SK-N-SH (cell line): Measurements from ENCODE around the gene BORCS5. TPM values are rescaled to one million over a fixed set of nuclear protein-coding genes. Genes with fewer than 3 reads are reported as not detected.

Experiments used
- CTCF ChIA-PET: fragments of 300-600, 350-600 bp; formaldehyde crosslinking; extraction: SDS; loops from one replicate; lab custom pipeline; 2021; lab: Yijun Ruan, JAX
- POLR2A ChIA-PET: fragments of 350-600 bp; sonication (Branson Sonifier 250); formaldehyde crosslinking; extraction: SDS; loops from one replicate; lab custom pipeline; 2020; ENCODE audit warnings: antibody characterized with exemption, inconsistent platforms; lab: Yijun Ruan, JAX
- DNase-seq: peaks from one replicate; pipeline ENCODE4 v3.0.0; 2012
- H2AFZ ChIP-seq: fragments of 200-600 bp; sonication (generic); 2 replicates; pipeline ENCODE4 v1.8.1; 2016; ENCODE audit warnings: antibody characterized with exemption, mild to moderate bottlenecking, low read depth
- H3F3A ChIP-seq: fragments of 200-600 bp; sonication (generic); replicated peaks from 2 replicates; pipeline ENCODE3; 2016; ENCODE audit warnings: antibody characterized with exemption, mild to moderate bottlenecking; ENCODE audit not compliant: insufficient read depth
- H3K27ac ChIP-seq, 2 experiments: fragments of 200-500 bp in 1 of 2; fragments of 200-600 bp in 1 of 2; sonication (Bioruptor generic) in 1 of 2; sonication (generic), shearing (Covaris generic) in 1 of 2; 2 replicates each; pipeline versions ENCODE4 v1.5.1 to v1.6.1; 2014 to 2016; ENCODE audit warnings: low read depth in 2 of 2, inconsistent platforms in 1 of 2, low read length in 1 of 2, mild to moderate bottlenecking in 1 of 2, mixed read lengths in 1 of 2
- H3K27me3 ChIP-seq: fragments of 200-600 bp; sonication (generic), shearing (Covaris generic); 2 replicates; pipeline ENCODE4 v1.6.1; 2016; ENCODE audit warnings: mixed run types; ENCODE audit not compliant: insufficient read depth
- H3K36me3 ChIP-seq, 2 experiments: fragments of 200-500 bp in 1 of 2; fragments of 200-600 bp in 1 of 2; sonication (Bioruptor generic) in 1 of 2; sonication (generic) in 1 of 2; replicated peaks in 1 of 2; 2 replicates each; pipeline versions ENCODE3 to v1.5.1; 2014 to 2016; ENCODE audit warnings: low read length in 1 of 2, mild to moderate bottlenecking in 1 of 2; ENCODE audit not compliant: insufficient read depth in 2 of 2, control insufficient read depth in 1 of 2
- H3K4me1 ChIP-seq, 2 experiments: fragments of 200-500 bp in 1 of 2; fragments of 200-600 bp in 1 of 2; sonication (Bioruptor generic) in 1 of 2; sonication (generic), shearing (Covaris generic) in 1 of 2; 2 replicates each; pipeline versions ENCODE4 v1.5.1 to v1.6.1; 2014 to 2016; ENCODE audit warnings: low read depth in 1 of 2, low read length in 1 of 2, mixed run types in 1 of 2; ENCODE audit not compliant: insufficient read depth in 2 of 2, control insufficient read depth in 1 of 2
- H3K4me2 ChIP-seq: fragments of 200-600 bp; sonication (generic), shearing (Covaris generic); 2 replicates; pipeline ENCODE4 v1.6.1; 2017; ENCODE audit warnings: mixed run types
- H3K4me3 ChIP-seq, 2 experiments: fragments of 200-500 bp in 1 of 2; fragments of 200-600 bp in 1 of 2; sonication (Bioruptor generic) in 1 of 2; sonication (generic), shearing (Covaris generic) in 1 of 2; 2 replicates each; pipeline versions ENCODE4 v1.5.1 to v1.8.1; 2014 to 2016; ENCODE audit warnings: low read depth in 2 of 2, inconsistent platforms in 1 of 2, low read length in 1 of 2, mild to moderate bottlenecking in 1 of 2, mixed read lengths in 1 of 2, moderate library complexity in 1 of 2
- H3K79me2 ChIP-seq: fragments of 200-600 bp; sonication (generic); 2 replicates; pipeline ENCODE4 v1.8.1; 2017; ENCODE audit warnings: mild to moderate bottlenecking; ENCODE audit not compliant: insufficient read depth
- H3K9ac ChIP-seq: fragments of 200-600 bp; sonication (generic); 2 replicates; pipeline ENCODE4 v1.6.1; 2017; ENCODE audit warnings: mixed run types
- H3K9me2 ChIP-seq: fragments of 200-600 bp; sonication (generic); 2 replicates; pipeline ENCODE4 v1.6.1; 2017; ENCODE audit warnings: mixed run types
- H3K9me3 ChIP-seq: fragments of 200-600 bp; sonication (generic); 2 replicates; pipeline ENCODE4 v1.6.1; 2017; ENCODE audit warnings: mixed run types, mild to moderate bottlenecking, moderate library complexity
- H4K20me1 ChIP-seq: fragments of 200-600 bp; sonication (generic); 2 replicates; pipeline ENCODE4 v1.6.1; 2017; ENCODE audit warnings: mild to moderate bottlenecking, mixed run types; ENCODE audit not compliant: insufficient read depth
- CTCF ChIP-seq: fragments of 200-600 bp; sonication (generic); IDR thresholded peaks from 2 replicates; pipeline ENCODE4 v1.6.1; 2017; ENCODE audit warnings: antibody characterized with exemption, mild to moderate bottlenecking, moderate library complexity
- EZH2phosphoT487 ChIP-seq: fragments of 200-600 bp; sonication (generic); IDR thresholded peaks from 2 replicates; pipeline ENCODE4 v1.6.1; 2017; ENCODE audit warnings: low read depth, mixed run types, mild to moderate bottlenecking, antibody characterized with exemption, moderate library complexity, borderline replicate concordance
- FOXJ3 ChIP-seq: sonication (generic); formaldehyde crosslinking; IDR thresholded peaks from 2 replicates; pipeline ENCODE4 v1.5.1; 2020; ENCODE audit warnings: mild to moderate bottlenecking, missing genetic modification reagents
- GATA2 ChIP-seq: sonication (generic); formaldehyde crosslinking; IDR thresholded peaks from 2 replicates; pipeline ENCODE4 v1.5.0; 2020; ENCODE audit warnings: mild to moderate bottlenecking, missing genetic modification reagents
- JUND ChIP-seq: IDR thresholded peaks from 2 replicates; pipeline ENCODE4 v1.4.0; 2012
- MXI1 ChIP-seq: IDR thresholded peaks from 2 replicates; pipeline ENCODE4 v1.6.1; 2012; ENCODE audit warnings: mild to moderate bottlenecking, low read depth, low read length, improper control_type of control experiment
- NRF1 ChIP-seq: IDR thresholded peaks from 2 replicates; pipeline ENCODE4 v1.6.1; 2012; ENCODE audit warnings: low read depth, mild to moderate bottlenecking, low read length
- PBX3 ChIP-seq: IDR thresholded peaks from 2 replicates; pipeline ENCODE4; 2012
- POLR2AphosphoS5 ChIP-seq: IDR thresholded peaks from 2 replicates; pipeline ENCODE4 v1.6.1; 2012; ENCODE audit warnings: low read depth, low read length
- RAD21 ChIP-seq: IDR thresholded peaks from 2 replicates; pipeline ENCODE4 v1.6.1; 2012; ENCODE audit warnings: mild to moderate bottlenecking, low read length
- RCOR1 ChIP-seq: fragments of 150-350 bp; IDR thresholded peaks from 2 replicates; pipeline ENCODE4 v1.6.1; 2017; ENCODE audit warnings: antibody characterized with exemption, low read length
- RXRA ChIP-seq: IDR thresholded peaks from 2 replicates; pipeline ENCODE4 v1.4.0; 2012; ENCODE audit warnings: low read depth, mild to moderate bottlenecking, borderline replicate concordance
- SIN3A ChIP-seq: IDR thresholded peaks from 2 replicates; pipeline ENCODE4 v1.6.1; 2012; ENCODE audit warnings: low read depth, mild to moderate bottlenecking, low read length, moderate library complexity, borderline replicate concordance
- SMC3 ChIP-seq: IDR thresholded peaks from 2 replicates; pipeline ENCODE4 v1.6.1; 2012; ENCODE audit warnings: low read depth, low read length, improper control_type of control experiment
- TAF1 ChIP-seq: IDR thresholded peaks from 2 replicates; pipeline ENCODE4 v1.6.1; 2012; ENCODE audit warnings: low read depth, mild to moderate bottlenecking, low read length, moderate library complexity, borderline replicate concordance
- TCF12 ChIP-seq: IDR thresholded peaks from 2 replicates; pipeline ENCODE4 v1.4.0; 2012
- USF2 ChIP-seq: fragments of 150-350 bp; IDR thresholded peaks from 2 replicates; pipeline ENCODE4 v1.6.1; 2017; ENCODE audit warnings: antibody characterized with exemption, low read length, low read depth, borderline replicate concordance
- YY1 ChIP-seq: IDR thresholded peaks from 2 replicates; pipeline ENCODE4 v1.4.0; 2012; ENCODE audit warnings: low read depth, mild to moderate bottlenecking
- ZBTB33 ChIP-seq: IDR thresholded peaks from 2 replicates; pipeline ENCODE4 v1.4.0; 2012; ENCODE audit warnings: low read depth, borderline replicate concordance
- WGBS: methylation state at CpG from one replicate; pipeline ENCODE4 v1.1.6; 2017; ENCODE audit warnings: low lambda C conversion rate; 5-methylcytosine and 5-hydroxymethylcytosine counted together
- polyA plus RNA-seq, 3 experiments: library from polyadenylated mRNA; depleted of rRNA; stranded (reverse); fragments of >200 nt; gene quantifications; 2 replicates each; pipeline ENCODE4 v1.2.3, GENCODE V29; 2012
- TF ChIP-seq, protein P1 (sequence below): fragments of 150-350 bp; IDR thresholded peaks from 2 replicates; pipeline ENCODE4 v1.6.1; 2016; ENCODE audit warnings: mild to moderate bottlenecking, low read depth, low read length

The BORCS5 gene
- polyA plus RNA-seq, 1 of the 3 experiments (the other 2 are of a cell fraction) = 16.3 TPM

DNA sequence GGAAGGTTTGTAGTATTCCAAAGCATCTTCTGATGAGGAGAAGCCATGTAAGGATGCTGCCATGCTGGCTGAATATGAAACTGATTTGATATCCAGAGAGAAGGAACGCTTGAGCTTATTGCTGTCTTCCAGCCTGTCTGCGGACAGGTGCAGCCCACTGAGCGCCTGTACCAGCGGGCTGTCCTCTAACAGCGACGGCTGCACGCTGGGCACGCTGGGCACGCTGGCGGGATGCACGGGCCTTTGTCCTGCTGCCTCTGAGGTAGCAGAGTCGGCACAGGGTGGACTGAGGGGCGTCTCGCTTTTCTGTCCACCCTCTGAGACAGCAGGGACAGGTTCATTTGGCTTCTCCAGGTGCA is 120.6 kb downstream of the BORCS5 start:
- peaks cover 18% of the 10 kb centered on the region for H3K79me2 ChIP-seq
- DNase-seq = no peak
- no peaks in the 10 kb centered on the region for H3K9me3 ChIP-seq
- H3K4me1 ChIP-seq = no peaks in the 10 kb centered on the region
- H3K4me3 ChIP-seq = no peak overlapping the region
- no peak overlapping the region for H3K9ac ChIP-seq
- no peak overlapping the region for H3K27ac ChIP-seq
- no peak overlapping the region for H3K4me2 ChIP-seq
- H3F3A ChIP-seq = peaks cover 3% of the 10 kb centered on the region
- H4K20me1 ChIP-seq = no peaks in the 10 kb centered on the region
- POLR2A ChIA-PET = no interaction called here
- no peak overlapping the region for H2AFZ ChIP-seq
- TF ChIP-seq JUND (no peak), SIN3A (no peak), USF2 (no peak), RAD21 (no peak), TCF12 (no peak), POLR2AphosphoS5 (no peak)
- WGBS = 100% methylated on average over 2 of the region's 14 CpGs
- no peaks in the 10 kb centered on the region for H3K27me3 ChIP-seq
- H3K36me3 ChIP-seq = peaks cover 52 to 59% of the 10 kb centered on the region in 2 experiments
- no peaks in the 10 kb centered on the region for H3K9me2 ChIP-seq
- CTCF ChIA-PET = interaction anchor here (0.7 kb wide), 1 partner anchor 18 kb away, joined by 3 read pairs; no protein-coding TSS in a partner anchor

- Histone ChIP-seq H3K4me3 (no peak overlapping the region), H4K20me1 (no peaks in the 10 kb centered on the region), H3K4me1 (no peaks in the 10 kb centered on the region), H3K9me2 (no peaks in the 10 kb centered on the region), H3K79me2 (peaks cover 15% of the 10 kb centered on the region), H3F3A (peaks cover 6% of the 10 kb centered on the region), H3K36me3 (peaks cover 47 to 69% of the 10 kb centered on the region in 2 experiments), H3K4me2 (no peak overlapping the region), H3K27me3 (no peaks in the 10 kb centered on the region), H3K9me3 (no peaks in the 10 kb centered on the region), H2AFZ (no peak overlapping the region), H3K9ac (no peak overlapping the region), H3K27ac (no peak overlapping the region)
- TF ChIP-seq CTCF (no peak), ZBTB33 (no peak), GATA2 (CRISPR knock-in tag) (no peak), SMC3 (no peak), POLR2AphosphoS5 (no peak), RXRA (no peak), NRF1 (no peak), FOXJ3 (CRISPR knock-in tag) (no peak), JUND (no peak), RCOR1 (no peak), TAF1 (no peak), EZH2phosphoT487 (no peak), USF2 (no peak), YY1 (no peak), SIN3A (no peak), MXI1 (no peak), PBX3 (no peak)
- TF ChIP-seq, protein P1, sequence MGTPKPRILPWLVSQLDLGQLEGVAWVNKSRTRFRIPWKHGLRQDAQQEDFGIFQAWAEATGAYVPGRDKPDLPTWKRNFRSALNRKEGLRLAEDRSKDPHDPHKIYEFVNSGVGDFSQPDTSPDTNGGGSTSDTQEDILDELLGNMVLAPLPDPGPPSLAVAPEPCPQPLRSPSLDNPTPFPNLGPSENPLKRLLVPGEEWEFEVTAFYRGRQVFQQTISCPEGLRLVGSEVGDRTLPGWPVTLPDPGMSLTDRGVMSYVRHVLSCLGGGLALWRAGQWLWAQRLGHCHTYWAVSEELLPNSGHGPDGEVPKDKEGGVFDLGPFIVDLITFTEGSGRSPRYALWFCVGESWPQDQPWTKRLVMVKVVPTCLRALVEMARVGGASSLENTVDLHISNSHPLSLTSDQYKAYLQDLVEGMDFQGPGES = no peak
- DNase-seq = no peak
- WGBS = 99% methylated on average over 5 of the region's 5 CpGs
- ChIA-PET CTCF (interaction anchor here (0.7 kb wide), 1 partner anchor 14 kb away, joined by 3 read pairs; no protein-coding TSS in a partner anchor), POLR2A (no interaction called here)
Measured at GRCh38 chr12:12480074-12480473, 123.2 kb downstream of the BORCS5 start.
